SU-DHL-6 (cell line): ENCODE measurements around the gene CSRNP2.

Experiments
- EZH2phosphoT487 ChIP-seq: fragments of 200-600 bp; sonication (generic), shearing (Covaris generic); conservative IDR thresholded peaks from 2 replicates; pipeline ENCODE4 v1.6.1; 2018; ENCODE audit warnings: mild to moderate bottlenecking, antibody characterized with exemption, low read length, moderate library complexity, mixed read lengths
- TF ChIP-seq, protein P1 (sequence below): fragments of 200-600 bp; sonication (generic); IDR thresholded peaks from one replicate; pipeline ENCODE4 v1.5.1; 2017; ENCODE audit warnings: antibody characterized with exemption, mild to moderate bottlenecking, low read length, moderate library complexity; ENCODE audit not compliant: insufficient read depth, poor library complexity, severe bottlenecking

DNA sequence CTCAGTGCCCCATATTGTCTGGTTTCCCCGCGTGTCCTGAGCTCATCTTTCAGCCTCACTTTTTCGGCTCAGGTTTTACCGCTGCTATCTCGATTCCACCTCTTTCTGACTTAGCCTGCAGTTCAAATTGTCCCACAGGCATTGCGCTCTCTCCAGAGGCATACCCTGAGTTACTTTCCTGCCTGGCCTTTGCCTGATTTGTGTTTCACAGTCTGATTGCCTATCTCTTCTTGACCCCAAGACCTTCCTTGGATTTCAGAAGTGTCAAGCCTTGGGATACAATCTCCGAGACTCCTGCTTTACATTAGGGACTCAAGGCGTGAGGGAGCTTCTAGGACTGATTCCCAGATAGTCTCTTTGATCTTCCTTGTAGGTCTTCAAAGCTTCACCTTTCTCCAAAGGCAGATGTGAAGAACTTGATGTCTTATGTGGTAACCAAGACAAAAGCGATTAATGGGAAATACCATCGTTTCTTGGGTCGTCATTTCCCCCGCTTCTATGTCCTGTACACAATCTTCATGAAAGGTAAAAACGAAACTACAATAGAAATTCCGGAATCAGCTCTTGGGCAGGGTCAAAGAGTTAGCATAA lies 34.6 kb downstream of the CSRNP2 start:
- TF ChIP-seq, protein P1, sequence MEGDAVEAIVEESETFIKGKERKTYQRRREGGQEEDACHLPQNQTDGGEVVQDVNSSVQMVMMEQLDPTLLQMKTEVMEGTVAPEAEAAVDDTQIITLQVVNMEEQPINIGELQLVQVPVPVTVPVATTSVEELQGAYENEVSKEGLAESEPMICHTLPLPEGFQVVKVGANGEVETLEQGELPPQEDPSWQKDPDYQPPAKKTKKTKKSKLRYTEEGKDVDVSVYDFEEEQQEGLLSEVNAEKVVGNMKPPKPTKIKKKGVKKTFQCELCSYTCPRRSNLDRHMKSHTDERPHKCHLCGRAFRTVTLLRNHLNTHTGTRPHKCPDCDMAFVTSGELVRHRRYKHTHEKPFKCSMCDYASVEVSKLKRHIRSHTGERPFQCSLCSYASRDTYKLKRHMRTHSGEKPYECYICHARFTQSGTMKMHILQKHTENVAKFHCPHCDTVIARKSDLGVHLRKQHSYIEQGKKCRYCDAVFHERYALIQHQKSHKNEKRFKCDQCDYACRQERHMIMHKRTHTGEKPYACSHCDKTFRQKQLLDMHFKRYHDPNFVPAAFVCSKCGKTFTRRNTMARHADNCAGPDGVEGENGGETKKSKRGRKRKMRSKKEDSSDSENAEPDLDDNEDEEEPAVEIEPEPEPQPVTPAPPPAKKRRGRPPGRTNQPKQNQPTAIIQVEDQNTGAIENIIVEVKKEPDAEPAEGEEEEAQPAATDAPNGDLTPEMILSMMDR: no peak
- no peak for TF ChIP-seq EZH2phosphoT487
